ENCODE data around the gene ADIPOR2.
"Not testable (repeated sequence)": the region's sequence is repeated elsewhere in the genome, so short reads cannot be mapped to it uniquely, and the experiment has no call there.

The ADIPOR2 gene

DNA sequence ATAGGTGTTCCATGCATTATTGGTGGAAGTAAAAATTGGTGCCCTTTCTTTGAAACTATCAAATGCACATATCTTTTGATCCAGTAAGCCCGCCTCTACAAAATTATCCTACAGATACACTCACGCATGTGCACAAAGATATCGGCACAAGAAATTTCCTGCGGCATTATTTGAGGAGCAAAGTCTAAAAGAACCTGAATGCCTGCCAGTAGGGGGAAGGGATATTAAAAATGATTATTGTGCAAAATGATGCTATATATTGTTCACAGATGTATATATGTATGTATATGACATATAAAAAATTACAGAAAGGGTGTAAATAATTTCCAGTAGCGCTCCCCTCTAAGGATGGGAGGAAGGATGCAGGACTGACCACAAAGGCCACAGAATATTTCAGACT is 24.7 kb upstream of the ADIPOR2 start:
- no peak for DNase-seq (ENCODE audit: low read depth)

DNA sequence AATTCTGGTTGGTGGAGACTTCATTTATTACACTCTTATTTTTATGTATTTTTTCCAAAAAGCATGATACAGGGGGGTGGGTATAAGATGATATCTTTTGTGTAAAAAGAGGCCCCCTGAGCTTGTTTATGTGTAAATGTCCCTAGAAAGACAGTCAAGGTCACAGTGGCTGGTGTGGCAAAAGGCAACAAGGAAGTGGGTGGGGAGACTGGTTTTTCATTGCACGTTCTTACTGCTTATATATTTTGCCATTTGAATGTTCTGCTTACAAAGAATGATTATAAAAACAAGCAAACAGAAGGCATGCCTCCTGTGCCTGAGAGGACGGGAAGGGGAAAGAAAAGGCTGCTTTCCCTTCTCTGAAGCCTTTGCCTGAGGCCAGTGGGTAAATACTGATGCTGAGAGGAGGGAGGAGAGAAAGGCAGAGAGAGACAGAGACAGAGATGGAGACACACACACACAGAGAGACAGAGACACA is 24.1 kb upstream of the ADIPOR2 start:
- DNase-seq (ENCODE audit: low read depth): no peak

DNA sequence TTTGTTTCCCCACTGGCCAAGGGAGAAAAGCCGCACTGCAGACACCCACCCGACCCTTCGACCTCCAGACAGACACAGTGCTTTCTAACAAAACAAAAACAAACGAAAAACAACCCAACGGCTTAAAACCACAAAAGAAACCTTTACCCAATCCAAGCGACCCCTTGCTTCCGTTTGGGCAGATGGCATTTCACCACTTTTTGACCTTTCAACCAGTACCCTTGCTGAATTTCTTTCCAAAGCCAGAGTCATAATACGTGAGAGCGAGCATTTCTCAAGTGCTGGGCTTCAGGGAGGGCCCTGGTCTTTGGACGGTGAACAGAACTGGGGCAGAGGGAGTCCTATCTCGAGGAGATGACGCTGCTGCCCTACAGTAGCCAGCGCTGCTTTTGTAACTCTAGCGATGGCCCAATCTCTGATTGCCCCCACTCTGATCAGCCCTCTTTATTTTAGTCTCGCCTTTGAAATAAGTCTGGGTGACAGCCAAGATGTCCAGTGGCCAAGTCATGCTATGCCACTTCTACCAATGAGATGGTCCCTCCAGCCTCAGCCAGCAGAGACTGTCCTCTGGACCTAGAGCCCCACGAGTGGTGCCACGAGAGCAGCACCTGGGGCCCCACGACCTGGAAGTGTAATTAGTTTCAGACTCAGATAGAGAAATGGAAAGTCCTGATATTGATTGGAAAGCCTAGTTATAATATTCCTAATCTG is 21.9 kb upstream of the ADIPOR2 start:
- DNase-seq (ENCODE audit: low read depth): no peak

DNA sequence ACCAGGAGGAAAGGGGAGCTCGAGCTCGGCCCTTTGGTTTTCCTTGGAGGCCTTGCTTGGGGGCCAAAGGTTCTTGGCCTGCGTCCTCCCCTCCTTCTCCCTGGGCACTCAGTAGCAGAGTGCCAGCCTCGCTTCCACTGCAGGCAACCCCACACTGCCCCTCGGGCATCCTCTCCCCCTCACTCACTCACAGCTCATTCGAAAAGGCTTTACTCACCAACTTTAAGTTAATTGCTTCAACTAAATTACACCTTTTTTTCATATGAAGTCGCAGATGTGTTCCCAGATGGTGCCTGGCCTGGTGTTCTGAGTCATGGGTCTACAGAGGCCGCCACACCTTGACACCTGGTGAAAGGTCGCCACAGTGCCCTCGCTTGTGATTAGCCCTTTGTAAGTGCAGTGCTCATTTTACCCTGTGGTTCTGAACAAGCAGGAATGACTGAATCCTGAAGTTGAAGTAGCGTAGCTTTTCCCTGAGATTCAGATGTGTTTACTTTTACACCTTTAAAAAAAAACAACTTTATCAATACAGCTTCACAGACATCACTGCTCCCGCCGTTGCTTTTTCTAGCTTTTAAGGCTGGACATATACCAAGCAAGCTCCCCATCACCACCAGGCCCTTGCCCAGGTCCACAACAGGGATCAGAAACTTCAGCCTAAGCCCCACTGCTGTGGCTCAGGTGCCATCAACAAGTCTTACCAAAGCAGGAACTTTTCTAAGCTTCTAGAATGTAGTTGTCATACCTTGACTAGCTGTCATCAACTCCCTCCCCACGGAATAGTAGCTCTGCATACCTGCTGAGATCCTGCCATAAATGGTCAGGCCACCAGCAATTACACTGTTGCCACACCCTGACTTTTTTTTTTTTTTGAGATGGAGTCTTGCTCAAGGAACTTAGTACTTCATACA is 20.3 kb upstream of the ADIPOR2 start:
- DNase-seq (ENCODE audit: low read depth): no peak

DNA sequence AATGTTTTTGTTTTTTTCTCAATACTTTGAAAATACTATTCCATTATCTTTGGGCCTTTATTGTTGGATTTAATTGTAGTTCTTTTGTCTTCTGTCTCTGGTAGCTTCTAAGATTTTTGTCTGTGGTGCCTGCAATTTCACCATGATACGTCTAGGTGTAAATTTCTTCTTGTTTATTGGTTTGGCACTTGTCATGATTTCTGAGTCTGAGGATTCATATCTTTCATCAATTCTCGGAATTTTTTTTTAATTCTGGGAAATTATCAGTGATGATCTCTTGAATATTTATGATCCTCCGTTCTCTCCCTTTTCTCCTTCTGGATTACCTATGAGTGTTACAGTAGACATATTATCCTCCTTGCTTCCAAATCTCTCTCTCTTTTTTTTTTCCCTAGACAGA is 14.8 kb upstream of the ADIPOR2 start:
- no peak for DNase-seq (ENCODE audit: low read depth)

DNA sequence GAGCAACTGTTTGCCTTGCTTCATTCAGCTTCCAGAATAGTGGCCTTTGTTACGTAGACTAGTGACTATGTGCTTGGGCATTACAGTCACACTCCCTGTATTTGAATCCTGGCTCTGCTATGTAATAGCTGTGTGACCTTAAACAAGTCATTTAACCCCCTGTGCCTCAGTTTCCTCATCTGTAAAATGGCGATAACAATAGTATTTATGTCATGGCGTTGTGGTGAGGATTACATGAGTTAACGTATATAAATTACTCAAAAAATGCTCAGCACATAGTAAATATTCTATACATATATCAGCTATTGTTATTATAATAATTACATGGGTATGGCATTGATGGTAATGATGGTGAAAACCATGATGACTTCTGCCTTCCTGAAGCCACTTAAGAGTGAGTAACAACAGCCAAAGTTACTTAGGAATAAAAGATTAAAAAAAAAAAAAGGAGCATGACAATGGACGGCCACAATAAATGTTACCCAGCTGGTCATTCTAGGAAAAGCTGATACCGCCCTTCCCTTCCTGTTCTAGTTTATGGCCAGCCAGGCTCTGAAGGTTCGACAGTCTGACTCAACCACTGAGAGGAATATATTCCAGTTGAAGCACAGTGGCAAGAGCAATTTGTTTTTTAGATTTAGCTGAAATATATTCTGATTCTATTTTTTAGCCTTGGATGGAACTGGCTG is 9.9 kb upstream of the ADIPOR2 start:
- no peak for DNase-seq (ENCODE audit: low read depth)

DNA sequence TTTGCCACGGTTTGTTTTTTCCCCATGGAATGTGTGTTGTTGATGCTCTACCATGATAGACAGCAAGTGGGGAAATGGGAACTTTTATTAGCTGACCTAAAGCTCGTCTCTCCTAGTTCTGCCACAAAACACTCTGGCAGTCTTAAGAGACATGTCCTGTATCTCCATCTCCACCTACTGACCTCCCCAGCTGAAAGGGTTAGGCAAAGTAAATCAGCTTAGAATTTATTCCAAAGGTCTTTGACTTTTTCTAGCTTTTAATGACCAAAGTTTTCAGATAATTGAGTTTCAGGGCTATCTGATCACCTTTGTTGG is 9.4 kb upstream of the ADIPOR2 start:
- DNase-seq (ENCODE audit: low read depth): no peak

DNA sequence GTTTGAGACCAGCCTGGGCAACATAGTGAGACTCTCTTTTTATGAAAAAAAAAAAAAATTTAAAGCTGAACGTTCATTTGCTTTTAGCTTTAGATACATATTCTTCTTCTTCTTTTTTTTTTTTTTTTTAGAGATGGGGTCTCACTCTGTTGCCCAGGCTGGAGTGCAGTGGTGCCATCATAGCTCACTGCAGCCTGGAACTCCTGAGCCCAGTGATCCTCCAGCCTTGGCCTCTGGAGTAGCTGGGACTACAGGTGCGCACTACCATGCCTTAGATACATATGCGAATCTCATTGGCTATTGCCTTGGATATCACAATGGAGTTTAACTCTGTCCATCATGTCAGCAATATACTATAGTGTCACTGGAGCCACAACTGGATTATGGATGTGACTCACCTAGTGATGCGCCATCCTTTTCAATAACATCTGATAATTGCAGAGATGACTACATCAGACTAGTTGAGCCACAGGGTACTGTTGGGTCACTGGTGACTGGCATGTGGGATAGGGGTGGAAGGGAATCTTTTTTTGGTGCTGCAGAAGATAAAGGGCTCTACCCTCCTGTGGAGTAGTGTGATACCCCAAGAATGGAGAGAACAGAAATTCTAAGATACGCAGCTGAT is 2.7 kb upstream of the ADIPOR2 start:
- DNase-seq (ENCODE audit: low read depth): no peak

DNA sequence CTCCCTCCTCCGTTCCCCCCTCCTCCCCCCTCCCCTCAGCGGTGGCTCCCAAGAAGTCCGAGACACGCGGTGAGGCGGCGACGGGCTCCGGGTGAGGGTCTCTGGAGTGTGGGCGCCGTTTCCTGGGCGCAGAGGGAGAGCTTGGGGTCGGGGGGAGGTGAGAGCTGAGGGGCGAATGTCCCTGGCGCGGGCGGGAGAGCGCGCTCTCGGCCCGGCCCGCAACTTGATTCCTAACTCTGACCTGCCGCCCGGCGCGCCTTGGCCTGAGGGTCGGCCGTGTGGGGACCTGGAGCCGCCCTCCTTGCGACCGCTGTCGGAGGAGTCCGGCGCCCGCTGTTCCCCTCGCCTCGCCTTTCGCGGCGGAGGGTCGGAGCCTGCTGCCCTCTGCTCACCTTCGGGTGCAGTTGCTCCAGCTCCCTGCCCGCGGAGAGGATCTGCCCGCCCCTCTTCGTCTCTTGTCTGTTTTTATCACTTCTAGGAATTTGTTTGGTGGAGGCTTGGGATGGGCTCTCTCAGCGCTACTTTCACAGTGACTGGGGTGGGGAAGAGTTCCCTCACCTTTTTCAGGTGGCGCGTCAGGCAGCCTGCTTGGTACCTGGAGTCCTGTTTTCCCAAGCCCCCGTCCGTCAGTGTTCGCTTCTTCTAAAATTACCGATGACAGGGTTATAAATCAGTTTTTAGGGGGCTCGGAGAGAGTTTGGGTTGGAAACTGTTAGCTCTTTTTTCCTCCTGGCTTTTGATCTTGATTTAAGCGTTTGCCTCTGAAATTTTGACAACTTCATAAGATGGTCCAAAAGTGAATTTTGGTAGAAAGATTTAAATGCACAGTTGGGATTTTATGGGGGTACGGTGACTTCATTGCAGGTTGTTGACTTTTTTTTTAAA is 495 bp downstream of the ADIPOR2 start:
- DNase-seq (ENCODE audit: low read depth): no peak

DNA sequence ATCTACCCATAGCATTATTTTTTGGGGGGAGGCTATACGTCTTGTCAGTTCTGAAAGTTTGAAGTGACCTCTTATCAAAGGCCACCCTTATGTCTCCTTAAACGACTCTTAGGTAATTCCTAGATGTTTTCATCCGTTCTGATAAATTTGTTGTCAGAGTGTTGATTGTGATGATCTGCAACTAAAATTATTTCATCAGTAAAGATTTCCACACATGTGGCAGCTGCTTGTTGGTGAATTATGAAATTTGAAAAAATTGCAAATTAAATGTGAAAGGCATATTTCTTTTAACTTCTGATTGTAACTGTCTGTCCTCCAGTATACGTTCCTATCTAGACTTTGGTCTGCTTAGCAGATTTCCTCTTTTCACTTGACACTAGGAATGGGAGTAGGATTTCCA is 1.4 kb downstream of the ADIPOR2 start:
- DNase-seq (ENCODE audit: low read depth): no peak

DNA sequence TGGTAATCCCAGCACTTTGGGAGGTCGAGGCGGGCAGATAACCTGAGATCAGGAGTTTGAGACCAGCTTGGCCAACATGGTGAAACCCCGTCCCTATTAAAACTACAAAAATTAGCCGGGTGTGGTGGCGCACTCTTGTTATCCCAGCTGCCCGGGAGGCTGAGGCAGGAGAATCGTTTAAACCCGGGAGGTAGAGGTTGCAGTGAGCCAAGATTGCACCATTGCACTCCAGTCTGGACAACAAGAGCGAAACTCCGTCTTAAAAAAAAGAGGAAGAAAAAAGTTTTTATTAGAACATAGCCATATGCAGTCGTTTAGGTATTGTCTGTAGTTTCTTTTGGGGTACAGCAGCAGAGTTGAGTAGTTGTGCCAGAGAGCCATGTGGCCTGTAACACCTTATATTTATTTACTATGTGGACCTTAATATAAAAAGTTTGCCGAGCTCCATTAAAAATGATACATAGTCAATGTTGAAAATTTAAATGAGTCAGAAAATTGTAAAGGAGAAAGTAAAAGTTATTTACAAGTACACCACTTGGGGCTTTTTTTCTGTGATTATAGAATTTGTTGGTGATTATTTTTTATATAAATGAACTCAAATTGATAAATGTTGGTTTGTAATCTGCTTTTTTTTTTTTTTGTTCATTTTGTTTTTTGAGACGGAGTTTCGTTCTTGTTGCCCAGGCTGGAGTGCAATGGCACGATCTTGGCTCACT is 2.2 kb downstream of the ADIPOR2 start:
- DNase-seq (ENCODE audit: low read depth): no peak

DNA sequence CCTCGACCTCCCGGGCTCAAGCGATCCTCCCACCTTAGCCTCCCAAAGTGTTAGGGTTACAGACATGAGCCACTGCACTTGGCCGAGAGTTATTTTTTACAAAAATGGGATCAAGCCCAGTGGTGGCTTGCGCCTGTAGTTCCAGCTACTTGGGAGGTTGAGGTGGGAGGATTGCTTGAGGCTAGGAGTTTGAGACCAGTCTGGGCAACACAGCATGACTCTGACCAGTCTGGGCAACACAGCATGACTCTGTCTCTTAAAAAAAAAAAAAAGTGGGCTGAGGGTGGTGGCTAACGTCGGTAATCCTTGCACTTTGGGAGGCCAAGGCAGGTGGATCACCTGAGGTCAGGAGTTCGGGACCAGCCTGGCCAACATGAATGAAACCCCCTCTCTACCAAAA is 4.2 kb downstream of the ADIPOR2 start:
- DNase-seq (ENCODE audit: low read depth): not testable (repeated sequence)

DNA sequence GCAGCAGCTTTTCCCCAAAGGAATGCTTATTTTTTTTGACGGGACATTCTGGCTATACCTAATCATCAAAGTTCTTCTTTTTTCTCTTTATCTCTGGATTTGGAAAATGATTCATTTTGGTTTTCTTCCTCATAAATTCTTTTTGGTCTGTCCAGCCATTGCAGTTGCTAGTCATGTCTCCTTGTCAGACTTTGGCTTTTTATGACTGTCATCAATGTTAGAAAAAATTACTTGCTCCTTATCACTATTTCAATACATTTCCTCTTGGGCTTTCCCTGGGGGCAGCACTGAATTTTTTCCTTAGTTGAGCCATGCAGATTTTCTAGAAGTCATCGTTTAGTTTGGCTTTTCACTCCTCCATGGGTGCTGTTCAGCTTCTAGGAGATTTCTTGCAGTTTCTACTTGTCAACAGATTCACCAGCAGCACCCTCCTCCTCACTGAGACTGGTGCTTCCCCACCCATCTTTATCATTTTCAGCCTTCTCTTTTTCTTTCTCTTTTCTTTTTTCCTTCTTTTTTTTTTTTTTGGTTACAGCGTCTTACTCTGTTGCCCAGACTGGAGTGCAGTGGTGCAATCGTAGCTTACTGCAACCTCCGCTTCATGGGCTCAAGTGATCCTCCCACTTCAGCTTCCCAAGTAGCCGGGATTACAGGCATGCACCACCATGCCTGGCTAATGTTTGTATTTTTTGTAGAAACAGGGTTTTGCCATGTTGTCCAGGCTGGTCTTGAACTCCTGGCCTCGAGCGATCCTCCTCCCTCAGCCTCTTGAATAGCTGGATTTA is 5.2 kb downstream of the ADIPOR2 start:
- no peak for DNase-seq (ENCODE audit: low read depth)

DNA sequence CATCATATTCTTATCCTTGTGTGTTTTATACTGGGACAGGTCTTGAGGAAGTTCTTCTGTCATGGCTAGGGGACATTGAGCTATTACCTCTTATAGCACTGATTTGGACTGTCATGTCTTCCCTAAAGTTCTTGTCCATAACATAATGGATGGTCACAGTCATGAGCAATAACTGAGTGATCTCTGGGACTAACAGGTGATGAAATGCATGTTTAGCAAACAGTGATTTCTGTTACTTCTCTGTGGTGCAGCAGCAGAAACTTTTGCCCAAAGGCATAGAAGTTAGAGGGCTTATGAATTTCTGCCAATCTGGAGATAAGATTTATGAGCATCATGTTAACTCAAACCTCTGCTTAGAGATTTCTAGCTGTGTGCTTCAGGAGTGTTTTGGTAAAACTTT is 5.9 kb downstream of the ADIPOR2 start:
- DNase-seq (ENCODE audit: low read depth): no peak

DNA sequence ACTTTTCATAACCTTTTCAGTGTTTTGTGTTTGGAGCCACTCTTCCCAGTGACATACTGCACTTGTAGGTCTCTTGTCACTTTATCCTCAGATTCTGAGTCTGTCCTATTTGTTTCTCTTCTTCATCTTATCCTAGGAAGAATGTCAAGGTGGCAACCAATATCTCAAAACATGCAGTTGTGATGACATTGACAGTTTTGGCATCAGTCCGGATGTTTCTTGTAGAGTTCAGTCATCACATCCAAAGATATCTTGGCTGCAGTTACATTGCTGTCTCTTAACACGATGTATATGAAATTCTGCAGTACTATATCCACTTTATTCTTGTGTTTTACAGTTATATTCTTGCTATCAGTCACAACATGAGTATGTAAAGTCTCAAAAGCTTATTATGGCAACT is 6.4 kb downstream of the ADIPOR2 start:
- DNase-seq (ENCODE audit: low read depth): no peak

DNA sequence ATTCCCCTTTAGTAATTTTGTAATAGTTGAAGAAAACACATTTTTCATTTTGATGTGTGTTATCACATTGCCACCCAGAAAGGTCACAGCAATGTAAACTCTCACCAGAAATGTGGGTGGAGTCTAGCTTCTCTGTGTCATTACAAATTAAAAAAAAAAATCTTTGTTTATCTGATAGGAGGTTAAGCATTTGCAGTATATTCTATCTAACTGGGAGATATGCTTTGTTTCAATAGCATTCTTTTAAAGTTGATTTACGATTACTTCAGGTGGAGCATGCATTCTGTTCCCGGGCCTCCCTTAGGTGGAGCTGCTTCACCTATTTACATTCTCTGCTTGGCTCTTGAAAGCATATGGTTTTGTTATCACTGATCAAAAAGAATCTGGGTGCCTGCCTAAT is 7.8 kb downstream of the ADIPOR2 start:
- no peak for DNase-seq (ENCODE audit: low read depth)

DNA sequence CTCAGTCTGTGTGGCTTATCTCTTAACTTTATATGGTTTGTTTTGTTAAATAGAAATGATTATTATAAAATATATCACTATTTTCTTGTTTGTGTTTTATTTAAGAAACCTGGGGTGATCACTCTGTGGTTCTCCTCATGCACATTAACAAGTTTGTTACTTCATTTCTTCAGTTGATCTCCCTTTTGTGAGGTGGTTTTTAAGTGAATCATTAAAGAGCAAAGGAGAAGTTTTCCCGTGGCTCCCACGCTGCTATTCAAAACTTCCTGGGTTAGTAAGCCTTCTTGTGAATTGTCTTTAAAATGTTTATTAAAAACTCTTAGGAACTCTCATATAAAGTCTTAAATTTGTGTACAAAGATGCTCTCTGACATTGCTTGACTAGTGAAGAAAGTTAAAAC is 11.8 kb downstream of the ADIPOR2 start:
- no peak for DNase-seq (ENCODE audit: low read depth)

DNA sequence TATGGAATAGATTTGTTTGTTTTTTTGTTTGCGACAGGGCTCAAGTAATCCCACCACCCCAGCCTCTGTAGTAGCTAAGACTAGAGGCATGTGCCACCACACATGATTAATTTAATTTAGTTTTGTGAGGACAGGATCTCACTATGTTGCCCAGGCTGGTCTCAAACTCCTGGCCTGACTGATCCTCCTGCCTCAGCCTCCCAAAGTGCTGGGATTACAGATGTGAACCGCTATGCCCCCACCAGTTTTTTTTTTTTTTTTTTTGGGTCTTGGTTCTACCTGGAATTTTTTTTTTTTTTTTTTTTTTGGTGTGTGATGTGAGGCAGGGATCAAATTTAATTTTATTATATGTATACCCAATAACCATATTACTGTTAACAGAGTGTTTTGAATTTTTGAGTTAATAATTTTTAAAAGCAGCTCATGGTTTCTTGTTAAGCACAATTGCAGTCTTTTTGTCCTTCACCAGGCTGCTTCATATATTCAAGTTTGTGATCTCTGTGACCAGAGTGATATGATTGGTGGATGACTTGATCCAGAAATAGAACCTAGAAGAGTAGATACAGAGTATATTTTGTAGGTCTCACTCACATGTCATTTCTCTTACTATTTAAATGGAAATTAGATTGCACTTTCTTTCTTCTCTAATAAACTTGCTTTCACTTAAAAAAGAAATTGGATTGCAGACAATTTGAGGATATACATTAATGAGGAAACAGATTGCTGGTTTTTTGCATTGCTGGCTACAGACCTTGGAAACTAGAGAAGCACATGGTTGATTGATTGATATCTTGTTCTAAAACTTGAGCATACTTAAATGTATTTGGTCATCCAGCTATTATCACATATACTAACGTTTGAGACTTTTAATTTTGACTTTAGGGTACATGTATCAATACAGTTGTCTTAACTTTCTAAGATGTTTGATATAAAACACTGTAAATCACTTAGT is 13.2 kb downstream of the ADIPOR2 start:
- DNase-seq (ENCODE audit: low read depth): no peak

All from activated T-helper 9 cell treated with anti-CD3 and anti-CD28 coated beads, Interleukin-2, amount 50 U/mL, for 16 hours (primary cell).